NCI-H460 (cell line): ENCODE data around the gene LRMDA. TPM values are rescaled to one million over a fixed set of nuclear protein-coding genes. Genes with fewer than 3 reads are reported as not detected.

Experiments used
- DNase-seq: peaks from one replicate; pipeline ENCODE4 v3.0.0-alpha.2; 2016; ENCODE audit warnings: low read depth; ENCODE audit errors: extremely low read depth
- total RNA-seq: library from RNA; depleted of rRNA; stranded (reverse); fragments of >200 nt; shearing (Covaris generic); gene quantifications from 2 replicates; pipeline ENCODE4 v1.2.3, GENCODE V29; 2014

The LRMDA gene
- total RNA-seq, 1 experiment from 2014 or later = 0.99 TPM

DNA sequence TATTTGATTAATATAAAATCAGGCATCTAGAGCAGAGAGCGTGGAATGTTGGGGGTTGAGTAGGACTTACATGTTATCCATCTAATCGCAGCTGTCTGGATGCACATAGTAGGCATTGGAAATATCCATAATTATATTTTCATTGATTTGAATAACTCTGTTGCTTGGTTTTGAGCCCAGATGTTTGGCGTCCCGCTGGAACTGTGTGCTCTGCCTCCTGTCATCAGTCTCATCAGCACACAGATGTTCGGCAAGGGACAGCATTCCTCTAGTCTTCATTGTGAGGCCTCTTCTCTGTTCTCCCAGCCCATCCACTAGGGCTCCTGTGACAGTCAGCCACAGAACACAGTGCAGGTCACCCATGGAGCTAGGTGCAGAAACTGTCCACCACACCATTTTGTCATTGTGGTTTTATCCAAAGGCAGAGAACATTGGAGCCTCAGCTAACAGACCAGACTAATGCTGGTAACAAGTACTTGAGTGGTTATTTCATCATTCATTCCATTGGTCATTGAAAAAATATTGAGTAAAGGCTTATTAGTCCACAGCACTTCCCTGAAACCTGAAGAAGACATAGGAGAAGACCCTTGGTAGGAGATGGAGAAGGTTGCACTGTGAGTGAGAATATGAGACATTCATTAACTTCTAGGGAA, 927.4 kb downstream of the LRMDA start:
- no peak for DNase-seq

GRCh38 chr10:76375761-76376160, 944.3 kb downstream of the LRMDA start:
- no peak for DNase-seq

DNA sequence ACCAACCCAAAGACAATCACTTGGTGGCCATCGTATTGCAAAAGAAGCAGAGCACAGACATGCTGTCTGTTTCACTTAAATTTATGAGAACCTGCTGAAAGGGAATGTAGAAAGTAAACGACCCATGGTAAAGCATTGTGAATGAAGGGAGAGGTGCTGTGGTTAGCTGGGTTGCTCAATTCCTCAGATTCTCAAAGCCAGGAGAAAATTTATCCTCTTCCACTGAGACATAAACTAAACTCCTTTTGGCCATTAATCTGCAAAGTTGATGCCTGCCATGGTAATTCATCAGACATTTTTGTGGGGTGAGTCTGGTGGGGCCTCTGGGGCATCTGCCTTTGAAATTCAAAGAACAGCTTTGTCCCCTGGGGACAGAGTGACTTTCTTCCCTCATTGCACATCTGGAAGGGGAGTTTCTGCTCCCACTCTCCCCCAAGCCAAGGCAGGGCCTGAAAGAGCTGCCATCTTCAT, 951.0 kb downstream of the LRMDA start:
- DNase-seq = no peak

GRCh38 chr10:76388321-76389023, 957.0 kb downstream of the LRMDA start:
- DNase-seq = no peak

GRCh38 chr10:76393875-76394706, 962.7 kb downstream of the LRMDA start:
- no peak for DNase-seq

- DNase-seq = no peak
These were observed 963.3 kb downstream of the LRMDA start for GRCh38 chr10:76394707-76395042.

DNA sequence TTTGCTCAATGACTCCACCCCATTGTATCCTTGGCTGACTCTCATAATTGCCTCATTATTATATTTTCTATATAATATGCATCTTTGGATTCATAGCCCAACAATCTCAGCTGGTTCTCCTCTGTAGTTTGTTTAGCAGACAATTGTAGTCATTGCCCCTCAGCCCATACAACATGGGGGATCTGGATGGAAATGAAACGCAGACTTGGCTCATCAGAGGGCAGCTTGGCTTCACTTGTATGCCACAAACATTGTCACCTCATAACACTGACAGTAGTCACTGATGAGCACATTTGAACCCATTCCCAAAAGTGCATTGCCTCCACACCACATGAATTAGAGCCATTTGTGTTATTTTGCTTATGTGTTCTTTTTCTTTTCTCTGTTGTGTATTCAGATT, 963.8 kb downstream of the LRMDA start:
- DNase-seq = no peak

GRCh38 chr10:76396134-76396533, 964.7 kb downstream of the LRMDA start:
- no peak for DNase-seq

- no peak for DNase-seq
These were observed 966.0 kb downstream of the LRMDA start for GRCh38 chr10:76397181-76398042.

DNA sequence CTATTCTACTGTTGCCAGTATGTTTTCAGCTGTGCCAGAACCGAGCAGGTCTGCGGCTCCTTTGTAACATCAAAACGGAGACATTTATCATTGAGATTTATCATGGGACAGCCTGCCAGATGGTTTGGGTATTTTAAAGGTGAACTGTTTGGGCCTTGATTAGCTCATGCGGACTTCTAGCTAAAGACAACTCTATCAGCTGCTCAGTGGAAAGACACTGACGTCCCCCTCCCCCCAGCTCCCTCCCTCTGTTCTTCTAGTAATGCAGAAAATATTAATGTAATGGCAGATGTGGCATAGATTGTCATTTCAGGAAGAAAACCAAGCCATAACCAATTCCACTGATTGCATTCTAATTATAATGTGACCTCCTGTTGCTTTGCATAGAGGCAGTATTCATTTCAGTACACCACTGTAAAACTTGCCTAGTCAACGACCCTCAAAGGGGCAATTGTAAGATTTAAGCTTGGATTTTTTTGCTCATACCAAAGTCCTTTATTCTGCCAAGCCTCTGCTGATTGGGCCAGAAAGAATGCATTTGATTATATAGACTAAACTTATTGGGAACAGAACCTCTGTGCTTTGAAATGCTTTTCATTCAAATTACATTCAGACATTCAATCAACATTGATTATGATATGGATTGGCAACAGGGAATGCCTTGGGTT, 966.8 kb downstream of the LRMDA start:
- DNase-seq = no peak

- DNase-seq = no peak
These were observed 967.8 kb downstream of the LRMDA start for GRCh38 chr10:76399226-76399625.

- DNase-seq = no peak
These were observed 969.6 kb downstream of the LRMDA start for GRCh38 chr10:76401006-76401405.

DNA sequence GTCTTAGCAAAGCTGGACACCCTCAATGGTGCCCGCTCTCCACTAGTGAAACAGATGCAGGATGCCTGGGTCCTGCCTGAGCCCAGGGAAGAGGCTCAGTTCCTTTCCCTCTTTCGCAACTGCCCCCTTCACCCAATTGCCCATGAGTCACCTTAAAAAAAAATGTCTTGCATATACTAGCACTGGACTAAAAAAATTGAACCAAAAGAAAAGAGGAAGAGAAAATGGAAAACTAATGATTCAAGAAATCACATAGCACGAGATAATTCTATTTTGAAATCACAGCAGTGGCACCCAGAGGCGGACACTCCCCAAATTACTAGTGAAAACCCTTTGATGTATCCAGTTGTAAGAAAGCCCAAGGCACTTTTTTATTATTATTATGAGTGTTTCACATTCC, 972.5 kb downstream of the LRMDA start:
- no peak for DNase-seq

DNA sequence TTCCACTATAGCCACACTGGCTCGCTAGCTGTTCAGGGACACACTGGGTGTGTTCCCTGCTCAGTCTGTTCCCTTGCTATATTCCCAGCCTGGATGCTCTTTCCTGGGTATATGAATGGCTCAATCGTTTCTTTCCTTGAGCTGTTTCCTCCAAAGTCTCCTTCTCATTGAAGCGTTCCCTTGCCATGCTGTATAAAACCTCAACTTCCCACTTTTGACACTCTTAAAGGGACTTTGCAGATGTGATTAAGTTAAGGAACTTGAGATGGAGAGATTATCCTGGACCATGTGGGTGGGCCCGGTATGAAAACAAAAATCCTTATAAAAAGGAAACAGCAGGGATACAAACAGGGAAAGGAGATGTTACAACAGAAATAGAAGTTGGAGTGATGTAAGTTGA, 973.1 kb downstream of the LRMDA start:
- DNase-seq = no peak

GRCh38 chr10:76405922-76406321, 974.5 kb downstream of the LRMDA start:
- no peak for DNase-seq

DNA sequence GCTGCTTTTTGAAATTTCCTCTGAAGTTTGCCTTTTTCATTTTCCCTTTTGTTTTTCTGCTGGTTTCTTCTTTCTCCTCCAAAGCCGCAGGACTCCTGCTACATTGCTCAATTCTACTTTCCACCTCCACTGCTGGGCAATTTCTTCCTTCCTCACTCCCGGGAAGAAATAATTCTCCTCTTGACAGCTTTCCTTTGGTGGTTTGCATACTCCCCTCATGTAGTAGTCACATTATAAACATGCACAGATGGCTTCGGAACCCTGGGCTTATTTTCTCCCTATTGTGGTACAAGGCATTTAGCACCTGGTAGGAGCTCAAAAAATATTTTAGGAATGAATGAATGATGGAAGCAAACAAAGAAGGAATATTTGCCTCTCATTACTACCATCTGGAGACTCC, 977.2 kb downstream of the LRMDA start:
- DNase-seq = no peak

- DNase-seq = no peak
These were observed 980.5 kb downstream of the LRMDA start for GRCh38 chr10:76411729-76412435.

GRCh38 chr10:76415554-76415953, 984.1 kb downstream of the LRMDA start:
- DNase-seq = no peak

DNA sequence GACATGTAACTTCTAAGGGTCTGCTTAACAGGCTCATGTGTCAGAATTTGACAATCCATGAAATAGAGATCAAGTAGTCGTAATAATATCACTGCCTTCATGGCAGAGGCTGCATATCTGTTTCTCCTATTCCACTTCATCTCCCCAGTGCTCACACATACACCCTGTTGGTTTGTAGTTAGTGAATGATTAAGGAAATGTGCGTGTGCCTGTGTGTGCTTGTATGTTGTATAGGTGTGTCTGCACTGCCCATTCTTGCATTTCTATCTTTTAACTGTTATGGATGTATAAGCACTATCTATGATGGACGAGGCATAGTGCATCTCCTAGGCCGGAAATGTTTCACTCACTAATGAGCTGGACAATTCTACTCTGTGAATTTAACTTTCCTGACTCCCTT, 985.2 kb downstream of the LRMDA start:
- no peak for DNase-seq

DNA sequence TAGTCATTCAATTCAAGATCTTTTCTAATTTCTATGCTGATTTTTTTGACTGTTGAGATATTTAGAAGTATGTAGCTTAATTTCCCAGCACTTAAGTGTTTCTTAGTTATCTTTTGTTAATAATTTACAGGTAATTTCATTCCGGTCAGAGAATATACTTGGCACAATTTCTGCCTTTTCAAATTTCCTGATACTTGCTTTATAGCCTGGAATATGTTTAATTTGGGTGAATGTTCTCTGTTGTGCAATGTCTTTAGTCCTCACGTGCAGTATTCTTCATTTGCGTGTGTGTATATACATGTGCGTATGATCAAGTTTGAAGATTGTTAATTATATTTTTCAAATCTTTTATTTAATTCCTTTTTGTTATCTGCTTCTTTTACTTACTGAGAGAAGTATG, 989.3 kb downstream of the LRMDA start:
- DNase-seq = no peak
